HepG2 (cell line): ENCODE data around the gene FOXJ2. TPM values are rescaled to one million over a fixed set of nuclear protein-coding genes. Genes with fewer than 3 reads are reported as not detected.
A peak's percentile ranks its signal among the peaks of the same experiment; 100 is the strongest.

Source experiments
- BORCS8-MEF2B ChIP-seq: sonication (generic); formaldehyde crosslinking; IDR thresholded peaks from 2 replicates; pipeline ENCODE4 v1.8.0; 2022; ENCODE audit warnings: mild to moderate bottlenecking, missing genetic modification reagents
- HDAC6 ChIP-seq: fragments of 200-600 bp; sonication (generic); IDR thresholded peaks from 2 replicates; pipeline ENCODE4 v1.7.0; 2017; ENCODE audit warnings: mild to moderate bottlenecking, antibody characterized with exemption, low read length, low read depth
- HHEX ChIP-seq: IDR thresholded peaks from 2 replicates; pipeline ENCODE4 v1.6.1; 2016; ENCODE audit warnings: control low read depth
- HNF4A ChIP-seq: sonication (generic); formaldehyde crosslinking; IDR thresholded peaks from 2 replicates; pipeline ENCODE4 v1.4.0; 2020; ENCODE audit warnings: missing genetic modification reagents
- HOXA7 ChIP-seq: sonication (generic); formaldehyde crosslinking; IDR thresholded peaks from 2 replicates; pipeline ENCODE4 v1.8.1; 2022; ENCODE audit warnings: mild to moderate bottlenecking, missing genetic modification reagents, moderate library complexity
- KAT7 ChIP-seq: IDR thresholded peaks from 2 replicates; pipeline ENCODE4 v1.6.1; 2018; ENCODE audit warnings: borderline replicate concordance, missing compliant biosample characterization
- KLF13 ChIP-seq: sonication (generic); formaldehyde crosslinking; IDR thresholded peaks from 2 replicates; pipeline ENCODE4 v1.4.0; 2020; ENCODE audit warnings: mild to moderate bottlenecking, missing genetic modification reagents
- KLF16 ChIP-seq, 2 experiments: sonication (generic) in 1 of 2; formaldehyde crosslinking in 1 of 2; IDR thresholded peaks; 2 replicates each; pipeline versions ENCODE4 v1.6.1 to v1.8.0; 2016 to 2023; ENCODE audit warnings: missing genetic modification reagents in 2 of 2, missing compliant biosample characterization in 1 of 2
- LCORL ChIP-seq, 2 experiments: fragments of 450-650 bp in 1 of 2; sonication (generic) in 1 of 2; formaldehyde crosslinking in 1 of 2; IDR thresholded peaks; 2 replicates each; pipeline versions ENCODE4 v1.5.0 to v1.6.1; 2017 to 2020; ENCODE audit warnings: antibody characterized with exemption in 1 of 2, missing genetic modification reagents in 1 of 2
- NONO ChIP-seq, 2 experiments: fragments of 450-650 bp in 1 of 2; sonication (generic) in 1 of 2; formaldehyde crosslinking in 1 of 2; IDR thresholded peaks in 1 of 2; conservative IDR thresholded peaks in 1 of 2; 2 replicates each; pipeline versions ENCODE4 v1.6.1 to v1.8.0; 2017 to 2022; ENCODE audit warnings: mild to moderate bottlenecking in 1 of 2, missing genetic modification reagents in 1 of 2, moderate library complexity in 1 of 2
- SRSF4 ChIP-seq: fragments of 200-400 bp; formaldehyde crosslinking; IDR thresholded peaks from one replicate; pipeline ENCODE4 v1.6.1; 2018; ENCODE audit warnings: mild to moderate bottlenecking, low read depth, low read length, moderate library complexity; ENCODE audit not compliant: poor library complexity, severe bottlenecking
- TBL1XR1 ChIP-seq: fragments of 150-350 bp; IDR thresholded peaks from 2 replicates; pipeline ENCODE4 v1.6.1; 2014; ENCODE audit warnings: borderline replicate concordance, low read length; ENCODE audit not compliant: partially characterized antibody
- TGIF2 ChIP-seq: IDR thresholded peaks from 2 replicates; pipeline ENCODE4 v1.6.1; 2016; ENCODE audit warnings: control low read depth, missing compliant biosample characterization
- TRIM22 ChIP-seq: fragments of 450-650 bp; IDR thresholded peaks from 2 replicates; pipeline ENCODE4 v1.6.1; 2017
- ZMAT5 ChIP-seq: sonication (generic); formaldehyde crosslinking; IDR thresholded peaks from 2 replicates; pipeline ENCODE4 v1.5.0; 2020; ENCODE audit warnings: mild to moderate bottlenecking, low read depth, missing genetic modification reagents, borderline replicate concordance
- ZNF160 ChIP-seq: sonication (generic); formaldehyde crosslinking; IDR thresholded peaks from 2 replicates; pipeline ENCODE4 v1.8.0; 2022; ENCODE audit warnings: mild to moderate bottlenecking, inconsistent platforms, missing genetic modification reagents
- ZNF256 ChIP-seq: sonication (generic); formaldehyde crosslinking; conservative IDR thresholded peaks from 2 replicates; pipeline ENCODE4 v1.4.0; 2020; ENCODE audit warnings: missing genetic modification reagents
- ZNF605 ChIP-seq: sonication (generic); formaldehyde crosslinking; IDR thresholded peaks from 2 replicates; pipeline ENCODE4 v1.8.0; 2022; ENCODE audit warnings: mild to moderate bottlenecking, missing genetic modification reagents
- ZNF703 ChIP-seq: sonication (generic); formaldehyde crosslinking; IDR thresholded peaks from 2 replicates; pipeline ENCODE4 v1.5.1; 2020; ENCODE audit warnings: missing genetic modification reagents, mild to moderate bottlenecking, moderate library complexity, borderline replicate concordance
- ZNF704 ChIP-seq: sonication (generic); formaldehyde crosslinking; IDR thresholded peaks from 2 replicates; pipeline ENCODE4 v1.8.1; 2023; ENCODE audit warnings: mild to moderate bottlenecking, inconsistent platforms, moderate library complexity, missing genetic modification reagents, borderline replicate concordance
- polyA plus RNA-seq, 8 experiments: library from polyadenylated mRNA; depleted of rRNA in 3 of 8; stranded (reverse) in 7 of 8; unstranded in 1 of 8; fragments of >200 nt; fragmentation: Illumina TruSeq in 4 of 8; extraction: Trizol in 4 of 8; gene quantifications; 2 replicates each; pipeline versions ENCODE4 v1.2.1 to v1.2.3, GENCODE V29; 2011 to 2016; ENCODE audit warnings: low read depth in 4 of 8, missing spikeins in 1 of 8, mixed read lengths in 1 of 8; ENCODE audit not compliant: insufficient read depth in 1 of 8
- total RNA-seq, 5 experiments: library from RNA; depleted of rRNA; stranded (reverse); fragments of >200 nt; fragmentation: Illumina TruSeq; extraction: Trizol; gene quantifications; 2 replicates each; pipeline ENCODE4 v1.2.3, GENCODE V29; 2016; ENCODE audit warnings: low read depth in 1 of 5
- TF ChIP-seq, protein P1 (sequence below): sonication (generic); formaldehyde crosslinking; IDR thresholded peaks from 2 replicates; pipeline ENCODE4 v1.8.1; 2023; ENCODE audit warnings: mild to moderate bottlenecking, missing genetic modification reagents, borderline replicate concordance
- TF ChIP-seq, protein P2 (sequence below): IDR thresholded peaks from 2 replicates; pipeline ENCODE4 v1.6.1; 2018; ENCODE audit warnings: missing genetic modification reagents
- TF ChIP-seq, protein P3 (sequence below): sonication (generic); formaldehyde crosslinking; conservative IDR thresholded peaks from 2 replicates; pipeline ENCODE4 v1.8.0; 2022; ENCODE audit warnings: missing genetic modification reagents

Gene FOXJ2
- total and polyA plus RNA-seq, 2 of the 13 experiments (the other 11 are each of a cell fraction or from before 2014, with no cell fraction given) = 2.2 to 2.9 TPM

GRCh38 chr12:8033153-8034044 is 883 bp downstream of the FOXJ2 start (continued):
- TF ChIP-seq KAT7 (CRISPR knock-in tag) = no peak
- TF ChIP-seq TGIF2 = no peak
- TF ChIP-seq NONO (IDR thresholded peaks at IDR 0.05) = no peak
- no peak for TF ChIP-seq NONO (CRISPR knock-in tag; conservative IDR thresholded peaks at IDR 0.05)
- no peak for TF ChIP-seq KLF13 (CRISPR knock-in tag)
- TF ChIP-seq ZNF703 (CRISPR knock-in tag) = no peak
- TF ChIP-seq HDAC6 = no peak
- no peak for TF ChIP-seq LCORL (IDR thresholded peaks at IDR 0.05)
- no peak for TF ChIP-seq LCORL (CRISPR knock-in tag; IDR thresholded peaks at IDR 0.05)
- TF ChIP-seq, protein P1, sequence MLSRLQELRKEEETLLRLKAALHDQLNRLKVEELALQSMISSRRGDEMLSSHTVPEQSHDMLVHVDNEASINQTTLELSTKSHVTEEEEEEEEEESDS (CRISPR knock-in tag) = no peak
- no peak for TF ChIP-seq HHEX (CRISPR knock-in tag)
- TF ChIP-seq, protein P2, sequence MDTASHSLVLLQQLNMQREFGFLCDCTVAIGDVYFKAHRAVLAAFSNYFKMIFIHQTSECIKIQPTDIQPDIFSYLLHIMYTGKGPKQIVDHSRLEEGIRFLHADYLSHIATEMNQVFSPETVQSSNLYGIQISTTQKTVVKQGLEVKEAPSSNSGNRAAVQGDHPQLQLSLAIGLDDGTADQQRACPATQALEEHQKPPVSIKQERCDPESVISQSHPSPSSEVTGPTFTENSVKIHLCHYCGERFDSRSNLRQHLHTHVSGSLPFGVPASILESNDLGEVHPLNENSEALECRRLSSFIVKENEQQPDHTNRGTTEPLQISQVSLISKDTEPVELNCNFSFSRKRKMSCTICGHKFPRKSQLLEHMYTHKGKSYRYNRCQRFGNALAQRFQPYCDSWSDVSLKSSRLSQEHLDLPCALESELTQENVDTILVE = no peak
- TF ChIP-seq BORCS8-MEF2B (CRISPR knock-in tag) = peak; percentile 35; the same call in 1 of the 2 replicates
- TF ChIP-seq, protein P3, sequence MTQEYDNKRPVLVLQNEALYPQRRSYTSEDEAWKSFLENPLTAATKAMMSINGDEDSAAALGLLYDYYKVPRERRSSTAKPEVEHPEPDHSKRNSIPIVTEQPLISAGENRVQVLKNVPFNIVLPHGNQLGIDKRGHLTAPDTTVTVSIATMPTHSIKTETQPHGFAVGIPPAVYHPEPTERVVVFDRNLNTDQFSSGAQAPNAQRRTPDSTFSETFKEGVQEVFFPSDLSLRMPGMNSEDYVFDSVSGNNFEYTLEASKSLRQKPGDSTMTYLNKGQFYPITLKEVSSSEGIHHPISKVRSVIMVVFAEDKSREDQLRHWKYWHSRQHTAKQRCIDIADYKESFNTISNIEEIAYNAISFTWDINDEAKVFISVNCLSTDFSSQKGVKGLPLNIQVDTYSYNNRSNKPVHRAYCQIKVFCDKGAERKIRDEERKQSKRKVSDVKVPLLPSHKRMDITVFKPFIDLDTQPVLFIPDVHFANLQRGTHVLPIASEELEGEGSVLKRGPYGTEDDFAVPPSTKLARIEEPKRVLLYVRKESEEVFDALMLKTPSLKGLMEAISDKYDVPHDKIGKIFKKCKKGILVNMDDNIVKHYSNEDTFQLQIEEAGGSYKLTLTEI = no peak
- TF ChIP-seq ZNF704 = 0 out of 2 replicates have a peak, but pooled peaks have one; percentile 2
- no peak for TF ChIP-seq TRIM22
- no peak for TF ChIP-seq ZNF256 (CRISPR knock-in tag)
- no peak for TF ChIP-seq ZNF605 (CRISPR knock-in tag)
- no peak for TF ChIP-seq SRSF4
- TF ChIP-seq ZMAT5 (CRISPR knock-in tag) = no peak
- TF ChIP-seq TBL1XR1 = no peak
- no peak for TF ChIP-seq HNF4A (CRISPR knock-in tag)
- TF ChIP-seq KLF16 (CRISPR knock-in tag; IDR thresholded peaks at IDR 0.05) = no peak
- no peak for TF ChIP-seq HOXA7 (CRISPR knock-in tag)
- TF ChIP-seq ZNF160 (CRISPR knock-in tag) = no peak
